ENCODE measurements around the gene CHST15. TPM values are rescaled to one million over a fixed set of nuclear protein-coding genes. Genes with fewer than 3 reads are reported as not detected.

CHST15 gene
- polyA plus RNA-seq, 4 donors = 0.45 to 8.5 (median 4.0) TPM

- no peak for DNase-seq
- Histone ChIP-seq H3K27me3 (ENCODE audit: control insufficient read depth in 3 of 3, insufficient read depth in 3 of 3, low read length in 3 of 3) (peaks cover 0 to 49% (median 17%) of the 10 kb centered on the region in 3 donors), H3K36me3 (ENCODE audit: control insufficient read depth in 3 of 3, insufficient read depth in 2 of 3, low read depth in 1 of 3, low read length in 3 of 3) (no peaks in the 10 kb centered on the region), H3K4me3 (ENCODE audit: low read depth in 1 of 3, low read length in 3 of 3) (no peak overlapping the region), H3K4me1 (ENCODE audit: control insufficient read depth in 3 of 3, insufficient read depth in 2 of 3, low read depth in 1 of 3, low read length in 2 of 3) (peaks cover 0 to 14% (median 2%) of the 10 kb centered on the region in 3 donors), H3K27ac (ENCODE audit: low read depth in 1 of 3, low read length in 2 of 3) (no peak overlapping the region), H3K9me3 (ENCODE audit: control insufficient read depth in 2 of 2, insufficient read depth in 1 of 2, low read depth in 1 of 2, low read length in 1 of 2) (no peaks in the 10 kb centered on the region)
- FAIRE-seq = no peak
- 17 to 24% (median 20%) methylated on average over 82 to 92 of the region's 92 CpGs for WGBS, 3 donors
These were observed 101.5 kb downstream of the CHST15 start for GRCh38 chr10:123991611-123992570.

- DNase-seq (no peak), FAIRE-seq (no peak)
- peaks cover 0 to 46% (median 17%) of the 10 kb centered on the region in 3 donors for H3K27me3 ChIP-seq (ENCODE audit: control insufficient read depth in 3 of 3, insufficient read depth in 3 of 3, low read length in 3 of 3)
- peaks cover 0 to 14% (median 2%) of the 10 kb centered on the region in 3 donors for H3K4me1 ChIP-seq (ENCODE audit: control insufficient read depth in 3 of 3, insufficient read depth in 2 of 3, low read depth in 1 of 3, low read length in 2 of 3)
- WGBS, 3 donors = 72 to 78% (median 77%) methylated on average over 10 of the region's 10 CpGs
- no peak overlapping the region for H3K27ac ChIP-seq (ENCODE audit: low read depth in 1 of 3, low read length in 2 of 3)
- H3K36me3 ChIP-seq (ENCODE audit: control insufficient read depth in 3 of 3, insufficient read depth in 2 of 3, low read depth in 1 of 3, low read length in 3 of 3) = no peaks in the 10 kb centered on the region
- no peak overlapping the region for H3K4me3 ChIP-seq (ENCODE audit: low read depth in 1 of 3, low read length in 3 of 3)
- no peaks in the 10 kb centered on the region for H3K9me3 ChIP-seq (ENCODE audit: control insufficient read depth in 2 of 2, insufficient read depth in 1 of 2, low read depth in 1 of 2, low read length in 1 of 2)
These were observed 102.5 kb downstream of the CHST15 start for GRCh38 chr10:123990889-123991288.

- no peaks in the 10 kb centered on the region for H3K4me1 ChIP-seq (ENCODE audit: control insufficient read depth in 3 of 3, insufficient read depth in 2 of 3, low read depth in 1 of 3, low read length in 2 of 3)
- no peak overlapping the region for H3K4me3 ChIP-seq (ENCODE audit: low read depth in 1 of 3, low read length in 3 of 3)
- WGBS, 3 donors = 46 to 73% (median 47%) methylated on average over 2 of the region's 2 CpGs
- peaks cover 0 to 28% (median 18%) of the 10 kb centered on the region in 3 donors for H3K27me3 ChIP-seq (ENCODE audit: control insufficient read depth in 3 of 3, insufficient read depth in 3 of 3, low read length in 3 of 3)
- no peaks in the 10 kb centered on the region for H3K9me3 ChIP-seq (ENCODE audit: control insufficient read depth in 2 of 2, insufficient read depth in 1 of 2, low read depth in 1 of 2, low read length in 1 of 2)
- no peak for DNase-seq
- H3K36me3 ChIP-seq (ENCODE audit: control insufficient read depth in 3 of 3, insufficient read depth in 2 of 3, low read depth in 1 of 3, low read length in 3 of 3) = no peaks in the 10 kb centered on the region
- no peak overlapping the region for H3K27ac ChIP-seq (ENCODE audit: low read depth in 1 of 3, low read length in 2 of 3)
- FAIRE-seq = no peak
These were observed 104.7 kb downstream of the CHST15 start for GRCh38 chr10:123988694-123989093.

GRCh38 chr10:123986736-123987135 lies 106.7 kb downstream of the CHST15 start:
- Histone ChIP-seq H3K27me3 (ENCODE audit: control insufficient read depth in 3 of 3, insufficient read depth in 3 of 3, low read length in 3 of 3) (peaks cover 0 to 15% (median 11%) of the 10 kb centered on the region in 3 donors), H3K27ac (ENCODE audit: low read depth in 1 of 3, low read length in 2 of 3) (no peak overlapping the region), H3K36me3 (ENCODE audit: control insufficient read depth in 3 of 3, insufficient read depth in 2 of 3, low read depth in 1 of 3, low read length in 3 of 3) (no peaks in the 10 kb centered on the region), H3K9me3 (ENCODE audit: control insufficient read depth in 2 of 2, insufficient read depth in 1 of 2, low read depth in 1 of 2, low read length in 1 of 2) (no peaks in the 10 kb centered on the region), H3K4me3 (ENCODE audit: low read depth in 1 of 3, low read length in 3 of 3) (no peak overlapping the region), H3K4me1 (ENCODE audit: control insufficient read depth in 3 of 3, insufficient read depth in 2 of 3, low read depth in 1 of 3, low read length in 2 of 3) (no peaks in the 10 kb centered on the region)
- FAIRE-seq (no peak), DNase-seq (no peak)
- 36 to 48% (median 37%) methylated on average over 1 of the region's 1 CpG for WGBS, 3 donors

- WGBS, 3 donors = 25 to 43% (median 42%) methylated on average over 4 of the region's 4 CpGs
- Histone ChIP-seq H3K27me3 (ENCODE audit: control insufficient read depth in 3 of 3, insufficient read depth in 3 of 3, low read length in 3 of 3) (peaks cover 3 to 51% (median 26%) of the 10 kb centered on the region in 3 donors), H3K27ac (ENCODE audit: low read depth in 1 of 3, low read length in 2 of 3) (no peak overlapping the region), H3K36me3 (ENCODE audit: control insufficient read depth in 3 of 3, insufficient read depth in 2 of 3, low read depth in 1 of 3, low read length in 3 of 3) (no peaks in the 10 kb centered on the region), H3K4me1 (ENCODE audit: control insufficient read depth in 3 of 3, insufficient read depth in 2 of 3, low read depth in 1 of 3, low read length in 2 of 3) (no peaks in the 10 kb centered on the region), H3K4me3 (ENCODE audit: low read depth in 1 of 3, low read length in 3 of 3) (no peak overlapping the region), H3K9me3 (ENCODE audit: control insufficient read depth in 2 of 2, insufficient read depth in 1 of 2, low read depth in 1 of 2, low read length in 1 of 2) (peaks cover 2 to 9% of the 10 kb centered on the region in 2 donors)
- FAIRE-seq (no peak), DNase-seq (peak in 1 of 2 donors; percentile 56)
These were observed 119.0 kb downstream of the CHST15 start for GRCh38 chr10:123974406-123974805.

- FAIRE-seq = no peak
- H3K27me3 ChIP-seq (ENCODE audit: control insufficient read depth in 3 of 3, insufficient read depth in 3 of 3, low read length in 3 of 3) = peaks cover 3 to 57% (median 28%) of the 10 kb centered on the region in 3 donors
- H3K36me3 ChIP-seq (ENCODE audit: control insufficient read depth in 3 of 3, insufficient read depth in 2 of 3, low read depth in 1 of 3, low read length in 3 of 3) = no peaks in the 10 kb centered on the region
- H3K4me3 ChIP-seq (ENCODE audit: low read depth in 1 of 3, low read length in 3 of 3) = no peak overlapping the region
- DNase-seq = no peak
- 8 to 10% (median 9%) methylated on average over 47 to 62 of the region's 62 CpGs for WGBS, 3 donors
- H3K4me1 ChIP-seq (ENCODE audit: control insufficient read depth in 3 of 3, insufficient read depth in 2 of 3, low read depth in 1 of 3, low read length in 2 of 3) = no peaks in the 10 kb centered on the region
- H3K27ac ChIP-seq (ENCODE audit: low read depth in 1 of 3, low read length in 2 of 3) = no peak overlapping the region
- H3K9me3 ChIP-seq (ENCODE audit: control insufficient read depth in 2 of 2, insufficient read depth in 1 of 2, low read depth in 1 of 2, low read length in 1 of 2) = peaks cover 2 to 9% of the 10 kb centered on the region in 2 donors
These were observed 120.7 kb downstream of the CHST15 start for GRCh38 chr10:123972481-123973401.

- peaks cover 0 to 4% (median 0%) of the 10 kb centered on the region in 3 donors for H3K4me1 ChIP-seq (ENCODE audit: control insufficient read depth in 3 of 3, insufficient read depth in 2 of 3, low read depth in 1 of 3, low read length in 2 of 3)
- no peak overlapping the region for H3K27ac ChIP-seq (ENCODE audit: low read depth in 1 of 3, low read length in 2 of 3)
- WGBS, 3 donors = 22 to 64% (median 42%) methylated on average over 4 of the region's 4 CpGs
- H3K4me3 ChIP-seq (ENCODE audit: low read depth in 1 of 3, low read length in 3 of 3) = no peak overlapping the region
- DNase-seq (no peak), FAIRE-seq (no peak)
- peaks cover 3 to 57% (median 28%) of the 10 kb centered on the region in 3 donors for H3K27me3 ChIP-seq (ENCODE audit: control insufficient read depth in 3 of 3, insufficient read depth in 3 of 3, low read length in 3 of 3)
- H3K36me3 ChIP-seq (ENCODE audit: control insufficient read depth in 3 of 3, insufficient read depth in 2 of 3, low read depth in 1 of 3, low read length in 3 of 3) = no peaks in the 10 kb centered on the region
- peaks cover 2 to 9% of the 10 kb centered on the region in 2 donors for H3K9me3 ChIP-seq (ENCODE audit: control insufficient read depth in 2 of 2, insufficient read depth in 1 of 2, low read depth in 1 of 2, low read length in 1 of 2)
These were observed 122.5 kb downstream of the CHST15 start for GRCh38 chr10:123970927-123971286.

All from small intestine (tissue), 7 donors.